ENCODE data around the gene EPG5. TPM values are rescaled to one million over a fixed set of nuclear protein-coding genes. Genes with fewer than 3 reads are reported as not detected.

Gene EPG5
- polyA plus RNA-seq, 2 of the 4 experiments (the other 2 are of a cell fraction): 3.8 to 10.7 TPM

DNA sequence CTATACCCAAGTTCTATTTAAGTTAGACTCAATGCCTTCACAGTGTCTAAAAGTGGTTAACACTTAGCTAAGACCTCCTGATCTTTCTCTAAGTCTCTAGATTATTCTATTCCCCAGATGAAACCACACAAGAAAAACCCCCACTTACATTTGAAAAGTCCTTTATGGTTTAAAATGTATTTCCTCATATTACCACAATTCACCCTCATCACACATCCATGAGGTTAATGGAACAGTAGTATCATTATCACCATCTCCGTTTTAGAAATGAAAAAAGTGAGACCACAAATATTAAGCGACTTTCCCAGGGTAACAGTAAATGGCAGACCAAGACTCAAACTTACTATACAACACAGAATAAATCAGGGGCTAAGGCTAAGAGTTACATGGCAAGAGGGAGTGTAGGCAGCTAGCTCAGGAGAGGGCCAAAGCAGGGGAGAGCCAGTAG lies 28.6 kb downstream of the EPG5 start:
- Histone ChIP-seq H3K4me3 (no peak overlapping the region), H3K9me3 (no peaks in the 10 kb centered on the region), H3K27ac (no peak overlapping the region), H3K4me2 (no peak overlapping the region), H3K4me1 (no peaks in the 10 kb centered on the region)
- ChIA-PET CTCF (interaction anchor here (0.6 to 0.9 kb wide), 5 partner anchors 14 to 284 kb away, joined by 3 to 4 read pairs (median 3); no protein-coding TSS in a partner anchor), POLR2A (no interaction called here)
- FAIRE-seq (no peak), DNase-seq (ENCODE audit: low read depth in 1 of 2, low spot score in 1 of 2) (no peak), ATAC-seq (no peak)
- no peak for TF ChIP-seq JUNB (IDR thresholded peaks at IDR 0.05)
- 91% methylated on average over 2 of the region's 2 CpGs for WGBS (ENCODE audit: missing lambda C conversion rate)

- no peak for FAIRE-seq
These were observed 31.4 kb downstream of the EPG5 start for GRCh38 chr18:45935591-45936335.

DNA sequence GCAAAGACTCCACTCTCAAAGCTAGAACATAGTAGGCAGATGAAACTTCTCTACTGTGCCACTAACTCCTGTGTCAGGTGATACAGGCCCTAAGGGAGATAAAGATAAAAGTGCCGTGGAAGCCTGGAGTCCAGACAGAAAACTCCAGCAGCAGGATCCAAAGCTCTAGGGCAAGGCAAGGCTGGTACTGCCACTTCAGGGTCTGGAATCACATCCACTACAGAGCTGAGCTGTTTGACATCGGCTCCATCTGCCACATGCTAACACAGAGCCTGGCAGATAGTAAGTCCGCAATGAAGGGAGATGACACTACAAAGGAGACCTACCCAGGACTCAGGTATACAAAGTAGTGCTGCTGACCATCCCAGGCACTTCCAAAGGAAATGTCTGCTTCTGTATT lies 34.4 kb downstream of the EPG5 start:
- Histone ChIP-seq H3K4me3 (no peak overlapping the region), H3K4me2 (no peak overlapping the region), H3K4me1 (no peaks in the 10 kb centered on the region), H3K27ac (no peak overlapping the region), H3K9me3 (no peaks in the 10 kb centered on the region)
- ChIA-PET CTCF (interaction anchor here (0.9 to 1.8 kb wide), 3 partner anchors 41 to 141 kb away, joined by 3 to 5 read pairs (median 3); no protein-coding TSS in a partner anchor), POLR2A (no interaction called here)
- WGBS (ENCODE audit: missing lambda C conversion rate): 93% methylated on average over 3 of the region's 3 CpGs
- TF ChIP-seq MYC (IDR thresholded peaks at IDR 0.05; ENCODE audit: borderline replicate concordance, low read length): no peak
- TF ChIP-seq CBX2 (IDR thresholded peaks at IDR 0.05; ENCODE audit: borderline replicate concordance, low read depth): no peak
- no peak for TF ChIP-seq FOXS1 (CRISPR knock-in tag; IDR thresholded peaks at IDR 0.05)
- no peak for TF ChIP-seq RFX5 (IDR thresholded peaks at IDR 0.05)
- no peak for TF ChIP-seq HEYL (CRISPR knock-in tag; IDR thresholded peaks at IDR 0.05)
- TF ChIP-seq, protein P1, sequence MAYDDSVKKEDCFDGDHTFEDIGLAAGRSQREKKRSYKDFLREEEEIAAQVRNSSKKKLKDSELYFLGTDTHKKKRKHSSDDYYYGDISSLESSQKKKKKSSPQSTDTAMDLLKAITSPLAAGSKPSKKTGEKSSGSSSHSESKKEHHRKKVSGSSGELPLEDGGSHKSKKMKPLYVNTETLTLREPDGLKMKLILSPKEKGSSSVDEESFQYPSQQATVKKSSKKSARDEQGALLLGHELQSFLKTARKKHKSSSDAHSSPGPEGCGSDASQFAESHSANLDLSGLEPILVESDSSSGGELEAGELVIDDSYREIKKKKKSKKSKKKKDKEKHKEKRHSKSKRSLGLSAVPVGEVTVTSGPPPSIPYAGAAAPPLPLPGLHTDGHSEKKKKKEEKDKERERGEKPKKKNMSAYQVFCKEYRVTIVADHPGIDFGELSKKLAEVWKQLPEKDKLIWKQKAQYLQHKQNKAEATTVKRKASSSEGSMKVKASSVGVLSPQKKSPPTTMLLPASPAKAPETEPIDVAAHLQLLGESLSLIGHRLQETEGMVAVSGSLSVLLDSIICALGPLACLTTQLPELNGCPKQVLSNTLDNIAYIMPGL (CRISPR knock-in tag; IDR thresholded peaks at IDR 0.05; ENCODE audit: borderline replicate concordance): no peak
- no peak for TF ChIP-seq E2F6 (IDR thresholded peaks at IDR 0.05; ENCODE audit: borderline replicate concordance, low read depth)
- TF ChIP-seq EP300 (IDR thresholded peaks at IDR 0.05): no peak
- no peak for TF ChIP-seq TP53 (CRISPR knock-in tag; IDR thresholded peaks at IDR 0.05)
- no peak for TF ChIP-seq SREBF2 (IDR thresholded peaks at IDR 0.05)
- no peak for TF ChIP-seq CEBPB (IDR thresholded peaks at IDR 0.05)
- TF ChIP-seq FOSB (CRISPR knock-in tag; IDR thresholded peaks at IDR 0.05): no peak
- no peak for TF ChIP-seq ZFP36 (IDR thresholded peaks at IDR 0.05; ENCODE audit: borderline replicate concordance, partially characterized antibody)
- no peak for TF ChIP-seq MAFK (IDR thresholded peaks at IDR 0.05; ENCODE audit: partially characterized antibody)
- no peak for TF ChIP-seq ZC3H11A (IDR thresholded peaks at IDR 0.05)
- TF ChIP-seq, protein P2, sequence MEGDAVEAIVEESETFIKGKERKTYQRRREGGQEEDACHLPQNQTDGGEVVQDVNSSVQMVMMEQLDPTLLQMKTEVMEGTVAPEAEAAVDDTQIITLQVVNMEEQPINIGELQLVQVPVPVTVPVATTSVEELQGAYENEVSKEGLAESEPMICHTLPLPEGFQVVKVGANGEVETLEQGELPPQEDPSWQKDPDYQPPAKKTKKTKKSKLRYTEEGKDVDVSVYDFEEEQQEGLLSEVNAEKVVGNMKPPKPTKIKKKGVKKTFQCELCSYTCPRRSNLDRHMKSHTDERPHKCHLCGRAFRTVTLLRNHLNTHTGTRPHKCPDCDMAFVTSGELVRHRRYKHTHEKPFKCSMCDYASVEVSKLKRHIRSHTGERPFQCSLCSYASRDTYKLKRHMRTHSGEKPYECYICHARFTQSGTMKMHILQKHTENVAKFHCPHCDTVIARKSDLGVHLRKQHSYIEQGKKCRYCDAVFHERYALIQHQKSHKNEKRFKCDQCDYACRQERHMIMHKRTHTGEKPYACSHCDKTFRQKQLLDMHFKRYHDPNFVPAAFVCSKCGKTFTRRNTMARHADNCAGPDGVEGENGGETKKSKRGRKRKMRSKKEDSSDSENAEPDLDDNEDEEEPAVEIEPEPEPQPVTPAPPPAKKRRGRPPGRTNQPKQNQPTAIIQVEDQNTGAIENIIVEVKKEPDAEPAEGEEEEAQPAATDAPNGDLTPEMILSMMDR (IDR thresholded peaks at IDR 0.05): no peak
- TF ChIP-seq KDM1A (IDR thresholded peaks at IDR 0.05; ENCODE audit: low read depth): no peak
- FAIRE-seq (no peak), ATAC-seq (no peak), DNase-seq (ENCODE audit: low read depth in 1 of 2, low spot score in 1 of 2) (no peak)

More at GRCh38 chr18:45935591-45936335, 31.4 kb downstream of the EPG5 start:
- no peak overlapping the region for H3K4me2 ChIP-seq
- CTCF ChIA-PET: interaction anchor here (1.3 kb wide), 1 partner anchor 244 kb away, joined by 3 read pairs; no protein-coding TSS in a partner anchor
- H3K4me1 ChIP-seq: no peaks in the 10 kb centered on the region
- POLR2A ChIA-PET: no interaction called here
- no peak overlapping the region for H3K4me3 ChIP-seq
- no peaks in the 10 kb centered on the region for H3K9me3 ChIP-seq
- 56% methylated on average over 3 of the region's 3 CpGs for WGBS (ENCODE audit: missing lambda C conversion rate)
- H3K27ac ChIP-seq: no peak overlapping the region
- DNase-seq (ENCODE audit: low read depth in 1 of 2, low spot score in 1 of 2) (no peak), ATAC-seq (no peak)
- TF ChIP-seq ESRRA (IDR thresholded peaks at IDR 0.05; ENCODE audit: borderline replicate concordance, low read length) (no peak), RAD21 (conservative IDR thresholded peaks at IDR 0.05 in 1 of 2, IDR thresholded peaks at IDR 0.05 in 1 of 2) (no peak), HOXB5 (CRISPR knock-in tag; IDR thresholded peaks at IDR 0.05) (no peak), ZFP36 (IDR thresholded peaks at IDR 0.05; ENCODE audit: borderline replicate concordance, partially characterized antibody) (no peak), CBX2 (IDR thresholded peaks at IDR 0.05; ENCODE audit: borderline replicate concordance, low read depth) (no peak), RNF2 (IDR thresholded peaks at IDR 0.05; ENCODE audit: borderline replicate concordance, low read depth) (no peak), NFE2L2 (conservative IDR thresholded peaks at IDR 0.05; ENCODE audit: low read length) (no peak), HOXA7 (CRISPR knock-in tag; IDR thresholded peaks at IDR 0.05) (no peak), FOSL2 (IDR thresholded peaks at IDR 0.05) (no peak), FOSL2 (CRISPR knock-in tag; IDR thresholded peaks at IDR 0.05) (no peak), EHMT2 (IDR thresholded peaks at IDR 0.05; ENCODE audit: low read depth) (no peak), POLR2AphosphoS2 (conservative IDR thresholded peaks at IDR 0.05; ENCODE audit: low read length) (no peak), ZC3H11A (IDR thresholded peaks at IDR 0.05) (no peak), TP53 (CRISPR knock-in tag; IDR thresholded peaks at IDR 0.05) (no peak), RARB (CRISPR knock-in tag; IDR thresholded peaks at IDR 0.05) (no peak)
- TF ChIP-seq, protein P3, sequence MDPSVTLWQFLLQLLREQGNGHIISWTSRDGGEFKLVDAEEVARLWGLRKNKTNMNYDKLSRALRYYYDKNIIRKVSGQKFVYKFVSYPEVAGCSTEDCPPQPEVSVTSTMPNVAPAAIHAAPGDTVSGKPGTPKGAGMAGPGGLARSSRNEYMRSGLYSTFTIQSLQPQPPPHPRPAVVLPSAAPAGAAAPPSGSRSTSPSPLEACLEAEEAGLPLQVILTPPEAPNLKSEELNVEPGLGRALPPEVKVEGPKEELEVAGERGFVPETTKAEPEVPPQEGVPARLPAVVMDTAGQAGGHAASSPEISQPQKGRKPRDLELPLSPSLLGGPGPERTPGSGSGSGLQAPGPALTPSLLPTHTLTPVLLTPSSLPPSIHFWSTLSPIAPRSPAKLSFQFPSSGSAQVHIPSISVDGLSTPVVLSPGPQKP (IDR thresholded peaks at IDR 0.05; ENCODE audit: low read depth, low read length): no peak

Measured in A549 (cell line).